Lung microvascular endothelial cell (primary cell): ENCODE data around the gene ARMC10. TPM values are rescaled to one million over a fixed set of nuclear protein-coding genes. Genes with fewer than 3 reads are reported as not detected.
"Not testable (repeated sequence)": the region's sequence is repeated elsewhere in the genome, so short reads cannot be mapped to it uniquely, and the experiment has no call there.

ENCODE experiments used
- DNase-seq, 2 donors: peaks; one replicate each; pipeline versions ENCODE4 v3.0.0 to v3.0.0-alpha.2; 2010; ENCODE audit warnings: low read depth in 2 of 2
- total RNA-seq: library from RNA; depleted of rRNA; stranded (reverse); fragments of >200 nt; gene quantifications from 2 replicates; pipeline ENCODE4 v1.2.1, GENCODE V29; 2014

Gene ARMC10
- total RNA-seq, 1 donor from 2014 or later, result 31.2 TPM

DNA sequence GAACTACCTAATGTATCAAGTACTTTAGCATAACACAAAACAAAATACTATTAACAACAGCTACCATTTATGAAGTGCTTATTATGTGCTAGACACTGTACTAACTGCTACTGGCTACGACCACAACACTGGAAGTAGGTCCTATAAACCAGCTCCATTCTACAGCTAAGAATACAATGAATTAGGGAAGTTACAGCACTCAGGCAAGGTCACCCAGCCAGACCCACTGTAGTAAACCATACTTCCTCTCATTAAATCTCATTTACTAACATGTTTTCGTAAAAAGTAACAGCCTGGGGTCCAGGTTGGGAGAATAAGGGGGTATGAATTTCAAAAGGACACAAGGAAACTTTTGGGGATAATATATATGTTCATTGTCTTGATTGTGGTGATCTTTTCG, 48.6 kb downstream of the ARMC10 start:
- DNase-seq, result no peak

DNA sequence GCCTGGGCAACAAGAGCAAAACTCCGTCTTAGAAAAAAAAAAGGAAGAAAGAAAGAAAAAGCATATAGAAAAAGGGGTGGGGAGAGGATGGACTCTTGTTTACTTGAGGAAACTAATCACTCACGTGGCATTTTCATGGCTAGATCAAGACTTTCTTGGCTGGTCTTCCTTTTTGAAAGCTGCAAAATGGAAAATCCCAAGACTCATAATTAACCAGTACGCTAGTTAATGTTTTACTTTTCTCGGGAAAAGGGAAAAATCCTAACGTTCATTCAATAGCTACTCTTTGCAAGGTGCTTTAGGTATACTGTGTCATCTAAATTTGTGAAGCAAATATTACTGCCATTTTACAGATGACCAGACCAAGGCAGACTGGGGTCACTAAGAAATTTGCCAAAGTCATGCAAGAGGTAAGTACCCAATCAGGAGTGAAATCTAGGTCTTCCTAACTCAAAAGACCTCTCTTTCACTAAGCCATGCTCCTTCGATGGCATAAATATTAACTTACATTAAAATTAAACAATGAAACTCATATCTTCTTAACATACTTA, 49.6 kb downstream of the ARMC10 start:
- DNase-seq, result no peak

- DNase-seq, result no peak
These were observed 52.1 kb downstream of the ARMC10 start for GRCh38 chr7:103127006-103127405.

- no peak for DNase-seq
These were observed 55.0 kb downstream of the ARMC10 start for GRCh38 chr7:103129702-103130549.

DNA sequence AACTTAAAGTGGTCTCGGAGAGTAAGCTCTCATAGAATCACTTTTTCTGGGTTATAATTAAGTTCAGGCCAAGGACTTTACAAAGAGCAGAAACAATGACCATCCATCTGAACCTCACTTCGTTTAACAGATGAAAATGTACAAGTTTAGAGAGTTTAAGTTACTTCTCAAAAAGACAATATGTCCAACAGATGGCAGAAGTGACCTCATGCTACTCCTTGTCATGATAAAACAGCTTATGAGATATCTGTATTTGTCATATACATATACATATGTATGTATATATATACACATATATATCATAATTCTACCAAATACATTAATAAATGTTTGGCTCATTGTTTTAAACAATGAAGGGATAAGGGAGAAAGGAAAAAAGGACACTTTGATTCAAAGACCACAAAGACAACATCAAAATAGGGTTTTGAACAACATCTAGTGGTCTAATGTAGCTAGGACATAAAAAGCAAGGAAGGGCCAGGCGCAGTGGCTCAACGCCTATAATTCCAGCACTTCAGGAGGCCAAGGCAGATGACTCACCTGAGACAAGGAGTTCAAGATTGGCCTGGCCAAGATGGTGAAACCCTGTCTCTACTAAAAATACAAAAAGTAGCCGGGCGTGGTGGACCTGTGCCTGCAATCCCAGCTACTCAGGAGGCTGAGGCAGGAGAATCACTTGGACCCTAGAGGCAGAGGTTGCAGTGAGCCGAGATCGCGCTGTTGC, 56.1 kb downstream of the ARMC10 start:
- no peak for DNase-seq

- DNase-seq, result no peak
These were observed 58.2 kb downstream of the ARMC10 start for GRCh38 chr7:103132995-103133688.

GRCh38 chr7:103134836-103135554, 60.1 kb downstream of the ARMC10 start:
- no peak for DNase-seq

- no peak for DNase-seq
These were observed 65.1 kb downstream of the ARMC10 start for GRCh38 chr7:103140061-103140460.

DNA sequence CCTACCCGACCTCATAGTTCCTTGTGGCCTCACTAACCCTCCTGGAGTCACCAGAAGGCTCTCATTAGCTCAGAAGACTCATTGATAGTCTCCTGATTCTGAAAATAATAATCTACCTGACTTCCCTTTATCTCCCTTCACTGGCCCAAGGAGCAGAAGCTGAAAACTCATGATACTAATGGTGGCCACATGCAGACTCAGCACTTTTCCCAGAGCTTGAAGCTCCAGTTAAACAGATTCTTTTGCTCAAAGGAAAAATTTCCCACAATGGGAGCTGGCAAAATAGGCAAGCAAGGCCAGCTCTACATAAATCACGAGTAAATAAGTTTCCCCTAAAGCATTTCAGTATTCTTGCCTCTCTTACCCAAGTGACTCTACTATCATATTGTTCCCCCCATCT, 65.7 kb downstream of the ARMC10 start:
- DNase-seq, result no peak

GRCh38 chr7:103141753-103142404, 66.9 kb downstream of the ARMC10 start:
- DNase-seq, result peak in 1 of 2 donors; percentile 25

DNA sequence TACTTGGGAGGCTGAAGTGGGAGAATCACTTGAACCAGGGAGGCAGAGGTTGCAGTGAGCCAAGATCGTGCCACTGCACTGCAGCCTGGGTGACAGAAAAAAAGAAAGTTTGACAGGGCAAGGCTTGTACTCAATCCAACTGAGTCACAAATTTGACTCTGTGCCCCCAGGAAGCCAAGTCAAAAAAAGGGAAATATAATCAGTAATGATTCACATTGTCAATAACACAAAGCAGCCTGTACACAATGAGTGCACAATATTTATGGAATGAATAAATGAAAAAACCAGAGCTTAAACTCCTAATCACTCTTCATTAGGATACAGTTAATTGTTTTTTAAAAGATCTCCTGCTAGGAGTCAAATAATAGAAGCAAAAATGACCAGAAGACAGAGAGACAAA, 67.6 kb downstream of the ARMC10 start:
- DNase-seq, result peak in 1 of 2 donors; percentile 18

DNA sequence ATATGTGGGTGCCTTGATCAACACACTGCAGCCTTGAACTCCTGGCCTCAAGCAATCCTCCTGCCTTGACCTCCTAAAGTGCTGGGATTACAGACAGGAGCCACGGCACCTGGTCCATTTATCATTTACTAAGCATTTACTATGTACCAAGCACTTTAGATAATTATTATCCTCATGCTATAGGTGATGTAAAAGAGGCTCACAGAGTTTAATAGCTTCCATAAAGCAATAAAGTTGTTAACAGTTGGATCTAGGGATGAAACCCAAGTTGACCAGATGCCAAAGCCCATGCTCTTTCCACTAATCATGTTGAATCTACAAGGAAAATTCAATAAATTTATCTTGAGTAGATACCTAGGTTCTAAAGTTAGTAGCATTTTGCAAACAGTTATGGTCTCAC, 68.9 kb downstream of the ARMC10 start:
- DNase-seq, result no peak

- not testable (repeated sequence) for DNase-seq
These were observed 69.8 kb downstream of the ARMC10 start for GRCh38 chr7:103144754-103145153.

DNA sequence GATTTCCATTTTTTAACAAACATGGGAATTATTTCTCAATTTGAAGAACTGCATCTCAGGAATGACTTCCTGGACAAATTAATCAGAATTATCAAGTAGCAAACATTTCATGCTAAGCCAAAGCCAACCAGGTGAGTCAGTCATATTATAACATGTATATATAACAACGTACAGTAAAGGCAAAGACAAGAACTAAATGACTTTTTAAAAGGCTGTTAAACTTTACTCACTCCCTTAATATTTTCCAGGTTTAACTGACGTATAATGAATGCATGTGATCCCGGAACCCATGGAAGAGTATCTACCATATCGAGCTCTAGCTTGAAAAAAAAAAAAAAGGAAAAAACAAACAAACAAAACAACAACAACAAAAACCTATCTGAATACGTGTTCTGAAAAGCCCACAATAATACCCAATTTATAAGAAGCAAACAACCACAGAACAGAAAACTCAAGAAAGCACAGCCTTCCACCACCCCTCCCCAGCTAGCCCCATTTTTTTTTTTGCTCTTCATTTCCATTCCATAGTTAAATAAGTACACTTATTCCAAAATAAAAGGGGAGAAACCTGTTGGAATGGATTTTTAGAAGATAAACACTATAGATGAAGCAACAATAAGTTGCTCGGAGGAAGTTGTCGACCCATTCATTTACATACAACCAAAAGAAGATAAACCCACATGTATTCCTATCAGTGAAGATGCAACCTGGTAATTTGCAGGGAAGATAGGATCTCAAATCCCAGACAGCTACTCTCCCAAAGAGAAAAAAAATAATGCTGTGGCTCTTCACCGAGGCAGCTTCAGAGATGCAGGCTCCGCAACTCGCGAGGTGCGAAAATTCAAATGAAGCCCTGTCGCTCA, 73.4 kb downstream of the ARMC10 start:
- DNase-seq, result peak; percentile 5 to 12

Other genes starting within 250 kb of the ARMC10 start
- 0.20 and 2.0 TPM in 2 replicates for gene LRRC17, start 162.1 kb upstream of the ARMC10 start, total RNA-seq
- 0.20 and 0.44 TPM in 2 replicates for gene FBXL13, start 344 bp upstream of the ARMC10 start, total RNA-seq
- 2.4 and 3.0 TPM in 2 replicates for gene NAPEPLD, start 74.0 kb downstream of the ARMC10 start, total RNA-seq
- gene PMPCB, start 222.3 kb downstream of the ARMC10 start, total RNA-seq, result 22.6 and 31.8 TPM in 2 replicates